AG09309 (cell line): ENCODE results near the gene TMEM52B.

Experiments
- DNase-seq: peaks from one replicate; pipeline ENCODE4 v3.0.0-alpha.2; 2010; ENCODE audit warnings: low read depth
- H3K4me3 ChIP-seq: 2 replicates; pipeline ENCODE4 v1.5.1; 2011; ENCODE audit warnings: mild to moderate bottlenecking, low read depth, low read length, moderate library complexity; ENCODE audit not compliant: control insufficient read depth
- CTCF ChIP-seq: IDR thresholded peaks from 2 replicates; pipeline ENCODE4 v1.5.1; 2011; ENCODE audit warnings: mild to moderate bottlenecking, low read depth, low read length, inconsistent platforms; ENCODE audit not compliant: insufficient read depth, control insufficient read depth; ENCODE audit errors: missing control alignments

Gene TMEM52B

GRCh38 chr12:10167599-10167998 is 11.2 kb upstream of the TMEM52B start:
- no peak overlapping the region for H3K4me3 ChIP-seq
- no peak for DNase-seq
- no peak for TF ChIP-seq CTCF

- no peak for TF ChIP-seq CTCF
- no peak for DNase-seq
- no peak overlapping the region for H3K4me3 ChIP-seq
These were observed 9.7 kb upstream of the TMEM52B start for GRCh38 chr12:10169104-10169503.

GRCh38 chr12:10170216-10170615 is 8.6 kb upstream of the TMEM52B start:
- no peak for TF ChIP-seq CTCF
- H3K4me3 ChIP-seq = no peak overlapping the region
- no peak for DNase-seq

GRCh38 chr12:10171973-10172728 is 6.7 kb upstream of the TMEM52B start, which contains the start of gene OLR1:
Gene OLR1, minus strand, starts transcription at chr12:10172132. Its CDS starts 55 bp downstream, at chr12:10172077.
- DNase-seq = no peak
- no peak within 1 kb of the TSS for H3K4me3 ChIP-seq
- no peak for TF ChIP-seq CTCF

GRCh38 chr12:10174986-10175614 is 3.7 kb upstream of the TMEM52B start:
- H3K4me3 ChIP-seq = no peak overlapping the region
- no peak for TF ChIP-seq CTCF
- DNase-seq = no peak

- DNase-seq = no peak
- no peak for TF ChIP-seq CTCF
- no peak overlapping the region for H3K4me3 ChIP-seq
These were observed 2.8 kb upstream of the TMEM52B start for GRCh38 chr12:10175846-10176636.
